PFSK-1 (cell line): Measurements from ENCODE around the gene SLC25A48.

Experiments used
- POLR2AphosphoS5 ChIP-seq: IDR thresholded peaks from 2 replicates; pipeline ENCODE4 v1.6.1; 2012; ENCODE audit warnings: low read depth, mild to moderate bottlenecking, control low read depth, low read length, moderate library complexity
- REST ChIP-seq, 2 experiments: IDR thresholded peaks; 2 replicates each; pipeline versions ENCODE4 v1.6.1 to v1.8.0; 2011 to 2012; ENCODE audit warnings: low read depth in 2 of 2, low read length in 2 of 2, control low read depth in 1 of 2, inconsistent platforms in 1 of 2, mild to moderate bottlenecking in 1 of 2, moderate library complexity in 1 of 2; ENCODE audit not compliant: insufficient read depth in 1 of 2

GRCh38 chr5:135898651-135899050, 64.2 kb downstream of the SLC25A48 start:
- TF ChIP-seq POLR2AphosphoS5 (no peak), REST (IDR thresholded peaks at IDR 0.05; ENCODE audit: insufficient read depth in 1 of 2, low read depth in 2 of 2, low read length in 2 of 2) (no peak)
